Left forelimb (tissue), 1 donor: ENCODE measurements around the gene DCANP1.

Experiments used
- DNase-seq: peaks from one replicate; pipeline ENCODE4 v3.0.0-alpha.2; 2018; ENCODE audit warnings: low spot score

DCANP1 gene

GRCh38 chr5:135457424-135458071, 10.4 kb upstream of the DCANP1 start:
- peak; percentile 68 for DNase-seq

GRCh38 chr5:135456238-135457099, 9.3 kb upstream of the DCANP1 start:
- DNase-seq = peak; percentile 18

- DNase-seq = peak; percentile 33
These were observed 8.7 kb upstream of the DCANP1 start for GRCh38 chr5:135455876-135456237.

- peak; percentile 33 for DNase-seq
These were observed 7.8 kb upstream of the DCANP1 start for GRCh38 chr5:135454946-135455345.

GRCh38 chr5:135453613-135454012, 6.5 kb upstream of the DCANP1 start:
- DNase-seq = no peak

- DNase-seq = peak; percentile 60
These were observed 5.3 kb upstream of the DCANP1 start, which contains the start of gene TIFAB for GRCh38 chr5:135452321-135453030. Gene TIFAB (minus strand): TSS chr5:135452351. CDS start chr5:135449939, 2,412 bp downstream.

GRCh38 chr5:135451581-135452320, 4.6 kb upstream of the DCANP1 start:
- peak; percentile 31 for DNase-seq

GRCh38 chr5:135450952-135451351, 3.8 kb upstream of the DCANP1 start:
- DNase-seq = peak; percentile 53

GRCh38 chr5:135450336-135450735, 3.2 kb upstream of the DCANP1 start:
- peak; percentile 37 for DNase-seq

- peak; percentile 53 for DNase-seq
These were observed 2.5 kb upstream of the DCANP1 start for GRCh38 chr5:135449644-135450043.

GRCh38 chr5:135448791-135449507, 1.8 kb upstream of the DCANP1 start:
- peak; percentile 42 for DNase-seq

GRCh38 chr5:135448071-135448739, 1.1 kb upstream of the DCANP1 start:
- DNase-seq = peak; percentile 50

GRCh38 chr5:135446615-135447014, 533 bp downstream of the DCANP1 start:
- DNase-seq = peak; percentile 61

- peak; percentile 58 for DNase-seq
These were observed 942 bp downstream of the DCANP1 start for GRCh38 chr5:135446206-135446605.

- peak; percentile 57 for DNase-seq
These were observed 1.7 kb downstream of the DCANP1 start for GRCh38 chr5:135445306-135445985.

GRCh38 chr5:135444881-135445280, 2.3 kb downstream of the DCANP1 start:
- DNase-seq = peak; percentile 36

GRCh38 chr5:135444360-135444759, 2.8 kb downstream of the DCANP1 start:
- peak; percentile 55 for DNase-seq

- DNase-seq = peak; percentile 62
These were observed 3.8 kb downstream of the DCANP1 start for GRCh38 chr5:135443161-135443960.
